ENCODE measurements around the gene MYLK3.

MYLK3 gene

GRCh38 chr16:46727630-46728029 lies 20.5 kb downstream of the MYLK3 start:
- no peak for DNase-seq (ENCODE audit: low read depth, low spot score)

DNA sequence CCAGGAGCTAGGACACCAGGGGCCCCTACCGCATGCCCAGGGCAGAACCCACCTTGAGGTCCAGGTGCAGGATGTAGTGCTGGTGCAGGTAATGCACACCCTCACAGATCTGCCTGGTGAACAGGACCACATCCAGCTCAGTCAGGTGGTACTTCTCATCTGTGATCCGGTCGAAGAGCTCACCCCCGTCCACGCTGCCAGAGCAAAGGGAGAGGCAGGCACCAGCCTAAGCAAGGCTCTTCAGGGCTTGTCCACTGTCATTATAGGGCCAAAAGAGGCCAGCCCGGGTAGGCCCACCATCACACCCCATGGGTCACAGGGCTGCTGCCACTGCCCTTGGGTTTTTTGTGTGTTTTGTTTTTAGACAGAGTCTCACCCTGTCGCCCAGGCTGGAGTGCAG lies 21.0 kb downstream of the MYLK3 start:
- no peak for DNase-seq (ENCODE audit: low read depth, low spot score)

DNA sequence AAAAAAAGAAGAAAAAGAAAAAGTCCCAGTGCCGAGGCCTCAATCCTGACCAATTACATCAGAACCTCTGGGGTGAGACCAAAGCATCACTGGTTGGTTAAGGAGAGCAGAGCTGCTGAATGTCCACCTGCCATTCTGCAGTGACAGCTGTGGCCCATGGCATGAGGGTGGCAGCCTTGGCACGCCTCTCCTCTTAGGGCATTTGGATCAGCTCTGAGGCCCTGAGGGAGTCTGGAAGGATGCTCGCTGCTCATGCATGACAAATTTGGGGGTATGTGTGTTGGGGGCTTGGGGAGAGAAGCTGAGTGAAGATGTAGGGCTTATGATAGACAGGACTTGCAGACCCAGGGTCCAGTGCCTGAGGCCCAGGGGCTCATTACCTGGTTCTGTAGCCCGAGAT lies 26.3 kb downstream of the MYLK3 start:
- DNase-seq (ENCODE audit: low read depth, low spot score): no peak

DNA sequence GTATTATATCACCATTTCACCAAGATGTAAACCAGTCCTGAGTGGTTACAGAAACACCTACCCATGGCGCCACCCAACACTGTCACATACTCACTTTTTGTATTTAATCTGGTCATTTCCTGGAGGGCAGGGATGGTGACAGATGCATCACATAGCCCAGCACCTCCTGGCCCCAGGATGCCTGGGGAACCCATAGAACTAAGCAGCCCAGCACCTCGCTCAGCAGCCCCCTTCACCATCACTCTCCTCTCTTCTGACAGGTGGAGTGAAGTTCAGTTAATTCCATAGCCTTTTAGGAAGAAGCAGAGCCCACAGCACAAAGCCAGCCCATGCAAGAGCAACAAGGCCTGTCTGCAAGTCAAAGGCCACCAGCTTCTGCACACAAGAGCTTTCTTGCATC lies 27.5 kb downstream of the MYLK3 start:
- DNase-seq (ENCODE audit: low read depth, low spot score): no peak

GRCh38 chr16:46719528-46719927 lies 28.6 kb downstream of the MYLK3 start:
- DNase-seq (ENCODE audit: low read depth, low spot score): no peak

DNA sequence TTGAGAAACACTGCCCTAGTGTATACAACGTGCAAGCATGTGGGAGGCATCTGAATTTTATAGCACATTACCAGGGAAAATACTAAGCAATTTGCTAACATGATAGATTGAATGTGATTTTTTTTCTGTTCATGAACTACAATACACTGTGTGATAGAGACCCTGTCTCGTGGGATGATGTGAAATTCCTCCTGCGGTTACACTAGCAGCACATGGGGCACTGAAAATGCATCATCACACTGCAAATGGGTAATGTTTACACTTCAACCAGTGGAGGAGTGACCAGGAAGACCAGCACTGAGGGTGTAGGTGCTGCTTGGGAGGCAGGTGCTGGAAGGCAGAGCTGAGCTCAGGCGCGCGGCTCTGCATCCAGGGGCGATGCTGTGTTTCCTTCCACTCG lies 29.9 kb downstream of the MYLK3 start:
- no peak for DNase-seq (ENCODE audit: low read depth, low spot score)

- DNase-seq (ENCODE audit: low read depth, low spot score): no peak
Measured at GRCh38 chr16:46717692-46718091, 30.5 kb downstream of the MYLK3 start.

DNA sequence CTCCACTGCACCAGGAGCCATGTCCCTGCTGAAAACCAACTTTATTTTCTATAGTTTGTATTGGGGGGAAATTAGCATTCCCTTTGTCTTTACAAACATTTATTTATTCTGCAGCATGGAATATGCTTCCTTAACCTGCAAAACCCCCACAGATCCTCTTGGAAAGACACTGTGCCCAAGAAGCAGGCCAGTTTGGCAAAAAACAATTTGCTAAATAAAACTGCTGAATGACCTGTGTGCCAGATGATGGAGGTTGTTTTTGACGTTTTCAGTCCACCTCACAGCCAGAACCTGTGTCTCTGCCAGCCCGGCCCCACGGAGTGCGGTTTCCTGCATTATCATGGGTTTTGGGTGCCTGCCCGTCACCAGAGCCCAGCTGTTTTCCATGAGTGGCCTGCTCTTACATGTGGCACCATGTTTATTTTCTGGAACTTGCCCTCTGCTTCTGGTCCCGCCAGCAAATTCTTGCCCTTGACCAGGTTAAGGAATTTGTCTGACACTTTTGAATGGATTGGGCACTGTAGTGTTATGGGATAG lies 32.3 kb downstream of the MYLK3 start:
- DNase-seq (ENCODE audit: low read depth, low spot score): no peak

- DNase-seq (ENCODE audit: low read depth, low spot score): no peak
Measured at GRCh38 chr16:46714797-46715591, 33.1 kb downstream of the MYLK3 start.

DNA sequence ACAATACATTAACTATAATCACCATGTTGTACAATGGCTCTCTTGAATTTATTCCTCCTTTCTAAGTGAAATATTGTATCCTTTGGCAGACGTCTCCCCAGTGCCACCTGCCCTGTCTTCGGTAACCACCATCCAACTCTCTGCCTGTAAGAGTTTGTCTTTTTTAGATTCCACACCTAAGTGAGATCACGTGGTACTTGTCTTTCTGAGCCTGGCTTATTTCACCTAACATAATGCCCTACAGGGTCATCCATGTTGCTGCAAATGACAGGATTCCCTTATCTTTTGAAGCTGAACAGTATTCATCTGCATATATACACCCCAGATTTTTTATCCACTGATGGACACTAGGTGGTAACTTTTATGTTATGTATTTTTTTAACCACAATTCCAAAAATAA lies 34.5 kb downstream of the MYLK3 start:
- DNase-seq (ENCODE audit: low read depth, low spot score): no peak

- no peak for DNase-seq (ENCODE audit: low read depth, low spot score)
Measured at GRCh38 chr16:46712911-46713310, 35.2 kb downstream of the MYLK3 start.

- DNase-seq (ENCODE audit: low read depth, low spot score): no peak
Measured at GRCh38 chr16:46711106-46712058, 36.8 kb downstream of the MYLK3 start.

GRCh38 chr16:46709469-46710005 lies 38.6 kb downstream of the MYLK3 start:
- no peak for DNase-seq (ENCODE audit: low read depth, low spot score)

GRCh38 chr16:46706642-46707041 lies 41.5 kb downstream of the MYLK3 start:
- DNase-seq (ENCODE audit: low read depth, low spot score): no peak

DNA sequence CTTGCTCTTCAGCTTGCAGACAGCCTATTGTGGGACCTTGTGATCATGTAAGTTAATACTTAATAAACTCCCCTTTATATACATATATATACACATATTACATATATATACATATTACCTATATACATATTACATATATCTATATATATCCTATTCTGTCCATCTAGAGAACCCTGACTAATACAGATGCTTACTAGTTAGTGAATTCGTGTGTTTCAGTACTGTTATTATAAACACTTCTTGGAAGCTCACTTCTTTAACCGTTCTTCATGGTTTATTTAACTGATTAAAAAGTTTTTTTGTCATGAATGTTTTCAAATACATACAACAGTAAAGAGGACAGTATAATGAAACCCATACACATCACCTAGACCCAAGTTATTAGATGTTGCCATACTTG lies 46.1 kb downstream of the MYLK3 start:
- no peak for DNase-seq (ENCODE audit: low read depth, low spot score)

- no peak for DNase-seq (ENCODE audit: low read depth, low spot score)
Measured at GRCh38 chr16:46701615-46702014, 46.5 kb downstream of the MYLK3 start.

GRCh38 chr16:46700048-46700447 lies 48.1 kb downstream of the MYLK3 start:
- DNase-seq (ENCODE audit: low read depth, low spot score): no peak

DNA sequence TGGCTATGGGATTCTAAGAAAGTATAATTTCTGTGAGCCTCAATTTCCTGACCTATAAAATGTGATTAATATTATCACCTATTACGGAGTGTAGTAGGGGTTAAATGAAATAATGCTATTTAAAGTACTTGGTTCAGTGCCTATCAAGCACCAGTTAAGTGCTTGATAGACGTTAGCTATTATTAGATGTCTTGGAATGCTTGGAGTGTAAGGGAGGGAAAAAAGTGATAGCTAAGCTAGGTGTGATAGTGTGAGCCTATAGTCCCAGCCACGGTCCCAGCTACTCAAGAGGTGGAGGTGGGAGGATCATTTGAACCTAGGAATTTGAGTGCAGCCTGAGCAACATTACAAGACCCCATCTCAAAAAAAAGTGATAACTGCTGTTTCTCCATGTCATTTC lies 51.2 kb downstream of the MYLK3 start:
- DNase-seq (ENCODE audit: low read depth, low spot score): no peak

DNA sequence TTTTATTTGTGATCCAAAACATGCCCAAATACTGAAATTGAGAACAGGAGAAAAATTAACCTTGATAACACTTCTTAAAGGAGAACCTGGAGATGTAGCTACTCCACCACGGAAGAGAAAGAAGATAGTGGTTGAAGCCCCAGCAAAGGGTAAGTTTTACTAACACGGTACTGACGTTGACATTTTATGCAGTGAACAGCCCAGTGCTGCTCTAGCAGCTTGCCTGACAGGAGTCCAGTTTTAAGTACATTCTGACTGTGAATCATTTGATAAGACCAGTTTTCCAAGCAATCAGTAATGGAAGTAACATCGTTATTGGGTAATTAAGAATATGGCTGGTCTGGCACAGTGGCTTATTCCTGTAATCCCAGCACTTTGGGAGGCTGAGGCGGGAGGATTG lies 52.2 kb downstream of the MYLK3 start:
- no peak for DNase-seq (ENCODE audit: low read depth, low spot score)

GRCh38 chr16:46693598-46693997 lies 54.5 kb downstream of the MYLK3 start:
- DNase-seq (ENCODE audit: low read depth, low spot score): no peak

DNA sequence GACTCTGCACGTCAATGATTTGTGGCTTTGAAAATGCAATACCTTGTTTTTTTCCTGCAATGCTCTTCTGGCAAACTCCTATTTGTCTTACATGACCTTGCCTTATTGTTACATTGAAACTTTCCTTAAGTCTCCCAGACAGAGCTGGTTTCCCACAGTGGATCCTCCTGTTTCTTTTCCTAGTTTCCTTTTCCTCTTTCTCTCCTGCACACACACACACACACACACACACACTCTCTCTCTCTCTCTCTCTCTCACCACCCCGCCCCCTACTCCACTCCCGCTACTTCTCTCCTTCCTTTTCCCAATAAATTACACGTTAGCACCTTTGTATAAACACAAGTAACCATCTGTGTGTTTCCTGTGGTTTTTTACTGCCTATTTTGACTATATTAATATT lies 56.4 kb downstream of the MYLK3 start:
- no peak for DNase-seq (ENCODE audit: low read depth, low spot score)

Measured in smooth muscle cell of the brain vasculature (primary cell).